ENCODE measurements around the gene SEMA5B.
A peak's percentile ranks its signal among the peaks of the same experiment; 100 is the strongest.

SEMA5B gene, protein sequence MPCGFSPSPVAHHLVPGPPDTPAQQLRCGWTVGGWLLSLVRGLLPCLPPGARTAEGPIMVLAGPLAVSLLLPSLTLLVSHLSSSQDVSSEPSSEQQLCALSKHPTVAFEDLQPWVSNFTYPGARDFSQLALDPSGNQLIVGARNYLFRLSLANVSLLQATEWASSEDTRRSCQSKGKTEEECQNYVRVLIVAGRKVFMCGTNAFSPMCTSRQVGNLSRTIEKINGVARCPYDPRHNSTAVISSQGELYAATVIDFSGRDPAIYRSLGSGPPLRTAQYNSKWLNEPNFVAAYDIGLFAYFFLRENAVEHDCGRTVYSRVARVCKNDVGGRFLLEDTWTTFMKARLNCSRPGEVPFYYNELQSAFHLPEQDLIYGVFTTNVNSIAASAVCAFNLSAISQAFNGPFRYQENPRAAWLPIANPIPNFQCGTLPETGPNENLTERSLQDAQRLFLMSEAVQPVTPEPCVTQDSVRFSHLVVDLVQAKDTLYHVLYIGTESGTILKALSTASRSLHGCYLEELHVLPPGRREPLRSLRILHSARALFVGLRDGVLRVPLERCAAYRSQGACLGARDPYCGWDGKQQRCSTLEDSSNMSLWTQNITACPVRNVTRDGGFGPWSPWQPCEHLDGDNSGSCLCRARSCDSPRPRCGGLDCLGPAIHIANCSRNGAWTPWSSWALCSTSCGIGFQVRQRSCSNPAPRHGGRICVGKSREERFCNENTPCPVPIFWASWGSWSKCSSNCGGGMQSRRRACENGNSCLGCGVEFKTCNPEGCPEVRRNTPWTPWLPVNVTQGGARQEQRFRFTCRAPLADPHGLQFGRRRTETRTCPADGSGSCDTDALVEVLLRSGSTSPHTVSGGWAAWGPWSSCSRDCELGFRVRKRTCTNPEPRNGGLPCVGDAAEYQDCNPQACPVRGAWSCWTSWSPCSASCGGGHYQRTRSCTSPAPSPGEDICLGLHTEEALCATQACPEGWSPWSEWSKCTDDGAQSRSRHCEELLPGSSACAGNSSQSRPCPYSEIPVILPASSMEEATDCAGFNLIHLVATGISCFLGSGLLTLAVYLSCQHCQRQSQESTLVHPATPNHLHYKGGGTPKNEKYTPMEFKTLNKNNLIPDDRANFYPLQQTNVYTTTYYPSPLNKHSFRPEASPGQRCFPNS

GRCh38 chr3:123027292-123028232, at the start of gene SEMA5B:
SEMA5B (minus strand) TSS chr3:123027763; CDS start chr3:122961263, 66,500 bp downstream.
- DNase-seq = peak in 39 of 42 donors; percentile 27 to 80 (median 53)
- intact Hi-C loops (cut with DNase I) = loop anchor here (2.0 kb wide), 1 partner anchor 85 kb away; no protein-coding TSS in a partner anchor

GRCh38 chr3:123076496-123077418, 49.2 kb upstream of the SEMA5B start:
- intact Hi-C loops (cut with DNase I) = no loop called here
- DNase-seq = peak in 1 of 42 donors; percentile 17

DNA sequence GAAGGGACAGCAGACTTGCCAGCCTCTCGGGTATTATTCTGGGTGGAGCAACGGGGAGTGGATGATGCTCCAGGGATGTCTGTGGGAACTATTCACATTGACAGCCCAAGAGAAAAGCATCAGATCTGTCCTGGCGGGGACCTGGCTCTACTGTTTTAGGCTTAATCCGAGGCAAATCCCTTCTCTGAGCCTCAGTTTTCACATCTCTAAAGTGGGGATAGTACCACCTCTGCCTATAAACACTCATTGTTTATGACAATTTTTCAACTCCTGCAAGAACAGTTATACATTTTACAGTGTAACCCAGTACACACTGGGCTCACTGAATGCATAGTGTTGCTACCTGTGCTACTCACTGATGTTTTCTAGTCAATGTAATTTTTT, 48.5 kb upstream of the SEMA5B start:
- intact Hi-C loops (cut with DNase I) = no loop called here

GRCh38 chr3:123075359-123075758, 47.8 kb upstream of the SEMA5B start:
- peak in 1 of 42 donors; percentile 7 for DNase-seq
- intact Hi-C loops (cut with DNase I) = no loop called here

More for the DNA sequence above, 48.5 kb upstream of the SEMA5B start:
- DNase-seq = no peak

- DNase-seq = no peak
- intact Hi-C loops (cut with DNase I) = no loop called here
Observed at GRCh38 chr3:123072564-123072963, 45.0 kb upstream of the SEMA5B start.

DNA sequence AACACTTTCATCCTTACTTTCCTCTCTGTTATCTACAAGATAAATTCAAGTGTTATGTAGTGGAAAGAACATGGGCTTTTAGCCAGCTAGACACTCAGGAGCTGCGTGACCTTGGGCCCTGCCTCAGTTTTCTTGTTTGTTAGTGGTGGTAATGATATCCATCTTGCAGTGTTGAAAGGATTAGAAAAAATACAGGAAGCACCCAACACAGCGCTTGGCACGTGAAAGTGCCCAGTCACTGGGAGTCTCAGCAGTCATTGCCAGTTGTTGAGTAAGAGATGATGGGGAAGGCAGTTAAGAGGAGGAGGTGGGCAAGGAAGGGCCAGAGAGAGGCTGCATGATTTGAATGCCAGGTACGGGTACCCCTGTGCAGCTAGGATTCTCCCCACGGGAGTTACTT, 44.6 kb upstream of the SEMA5B start:
- intact Hi-C loops (cut with DNase I) = no loop called here
- DNase-seq = peak in 1 of 42 donors; percentile 16

DNA sequence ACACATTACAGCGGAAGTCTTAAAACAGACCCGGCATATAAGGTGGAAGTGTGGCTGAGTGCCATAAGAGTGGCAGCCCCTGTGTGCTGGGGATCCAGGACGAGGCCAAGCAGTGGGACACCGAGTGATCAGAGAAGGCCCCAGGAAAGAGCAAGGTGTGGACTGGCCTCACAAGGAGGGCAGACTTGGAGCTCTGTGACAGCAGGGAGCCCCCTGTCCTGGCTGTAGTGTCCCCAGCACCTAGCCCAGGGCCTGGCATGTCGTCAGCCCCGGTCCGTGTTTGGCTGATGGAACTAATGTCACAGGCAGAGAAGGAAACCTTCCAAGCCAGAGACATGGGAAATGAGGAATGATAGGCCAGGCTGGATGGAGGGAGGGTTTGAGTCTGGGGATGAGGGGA, 44.0 kb upstream of the SEMA5B start:
- DNase-seq = peak in 1 of 42 donors; percentile 19
- intact Hi-C loops (cut with DNase I) = no loop called here

GRCh38 chr3:123071146-123071545, 43.6 kb upstream of the SEMA5B start:
- peak in 1 of 42 donors; percentile 9 for DNase-seq
- intact Hi-C loops (cut with DNase I) = no loop called here

GRCh38 chr3:123070510-123070909, 42.9 kb upstream of the SEMA5B start:
- DNase-seq = peak in 1 of 42 donors; percentile 14
- intact Hi-C loops (cut with DNase I) = no loop called here

GRCh38 chr3:123068601-123069381, 41.2 kb upstream of the SEMA5B start:
- intact Hi-C loops (cut with DNase I) = no loop called here
- no peak for DNase-seq

- peak in 6 of 42 donors; percentile 9 to 25 (median 23) for DNase-seq
- intact Hi-C loops (cut with DNase I) = no loop called here
Observed at GRCh38 chr3:123067689-123068600, 40.4 kb upstream of the SEMA5B start.

- intact Hi-C loops (cut with DNase I) = no loop called here
- peak; percentile 80 to 97 (median 93) for DNase-seq
Observed at GRCh38 chr3:123066896-123067688, 39.5 kb upstream of the SEMA5B start, which contains the start of gene PDIA5. PDIA5 (plus strand) TSS chr3:123067025; CDS start chr3:123067165, 140 bp downstream.

- intact Hi-C loops (cut with DNase I) = no loop called here
- no peak for DNase-seq
Observed at GRCh38 chr3:123066599-123066895, 39.0 kb upstream of the SEMA5B start.

GRCh38 chr3:123064914-123065313, 37.4 kb upstream of the SEMA5B start:
- no peak for DNase-seq
- intact Hi-C loops (cut with DNase I) = no loop called here

- no peak for DNase-seq
- intact Hi-C loops (cut with DNase I) = no loop called here
Observed at GRCh38 chr3:123064506-123064905, 36.9 kb upstream of the SEMA5B start.
